ENCODE results near the gene SCLT1. TPM values are rescaled to one million over a fixed set of nuclear protein-coding genes. Genes with fewer than 3 reads are reported as not detected.

SCLT1 gene
- total and polyA plus RNA-seq, 2 of the 13 experiments (the other 11 are each of a cell fraction or from before 2014, with no cell fraction given), result 1.5 to 8.7 TPM

Small RNAs within 50 kb of the gene (small RNA-seq; reads per million reads assigned to genes)
- 0 reads per million in 3 experiments for gene AC093826.2 (ENCODE audit: insufficient read depth in 2 of 3, insufficient read length in 3 of 3, low read depth in 2 of 3, low replicate concordance in 1 of 3)

Other genes with a start within 250 kb of the SCLT1 start
- gene C4orf33, start 2.6 kb upstream of the SCLT1 start, total RNA-seq (2016; rRNA removed; fragmentation: Illumina TruSeq; extraction: Trizol), result 3.3 and 5.2 TPM in 2 replicates
- 1.6 and 2.8 TPM in 2 replicates for gene C4orf33, start 2.6 kb upstream of the SCLT1 start, polyA plus RNA-seq (2011; rRNA removed)

Measured in HepG2 (cell line).